GM12878 (cell line): ENCODE results near the gene CRTC3.

ENCODE experiments used
- CEBPB ChIP-seq, 2 experiments: fragments of 150-350 bp in 1 of 2; IDR thresholded peaks; 2 replicates each; pipeline ENCODE4 v1.6.1; 2012 to 2014; ENCODE audit warnings: low read depth in 2 of 2, low read length in 2 of 2, borderline replicate concordance in 1 of 2, inconsistent platforms in 1 of 2
- CTCF ChIP-seq, 3 experiments: IDR thresholded peaks in 2 of 3; conservative IDR thresholded peaks in 1 of 3; 2 replicates each; pipeline ENCODE4 v1.5.1; 2011; ENCODE audit warnings: low read depth in 3 of 3, low read length in 3 of 3, mild to moderate bottlenecking in 3 of 3, control low read depth in 2 of 3, moderate library complexity in 2 of 3, inconsistent platforms in 1 of 3, mixed read lengths in 1 of 3; ENCODE audit not compliant: control insufficient read depth in 2 of 3, insufficient read depth in 1 of 3; ENCODE audit errors: extremely low read depth in 1 of 3
- EP300 ChIP-seq, 2 experiments: fragments of 150-350 bp in 1 of 2; IDR thresholded peaks; 2 replicates each; pipeline ENCODE4 v1.6.1; 2011 to 2012; ENCODE audit warnings: low read depth in 2 of 2, low read length in 2 of 2, borderline replicate concordance in 1 of 2, improper control_type of control experiment in 1 of 2, inconsistent platforms in 1 of 2; ENCODE audit not compliant: control insufficient read depth in 1 of 2
- JUNB ChIP-seq: IDR thresholded peaks from 2 replicates; pipeline ENCODE4 v1.6.1; 2016; ENCODE audit warnings: antibody characterized with exemption, mild to moderate bottlenecking
- POLR2A ChIP-seq: IDR thresholded peaks from 2 replicates; pipeline ENCODE4 v1.6.1; 2011; ENCODE audit warnings: low read depth, mild to moderate bottlenecking, low read length
- POLR2AphosphoS5 ChIP-seq: IDR thresholded peaks from 2 replicates; pipeline ENCODE4 v1.6.1; 2011; ENCODE audit warnings: mild to moderate bottlenecking, low read length, inconsistent platforms
- REST ChIP-seq: IDR thresholded peaks from 2 replicates; pipeline ENCODE4 v1.6.1; 2012; ENCODE audit warnings: mild to moderate bottlenecking, low read depth, low read length
- ZNF622 ChIP-seq: fragments of 450-650 bp; IDR thresholded peaks from 2 replicates; pipeline ENCODE4 v1.6.1; 2017; ENCODE audit warnings: mild to moderate bottlenecking, inconsistent platforms

- TF ChIP-seq POLR2A, result no peak
- no peak for TF ChIP-seq EP300 (IDR thresholded peaks at IDR 0.05; ENCODE audit: borderline replicate concordance in 1 of 2, control insufficient read depth in 1 of 2, low read depth in 2 of 2, low read length in 2 of 2)
- TF ChIP-seq CTCF (IDR thresholded peaks at IDR 0.05 in 2 of 3, conservative IDR thresholded peaks at IDR 0.05 in 1 of 3; ENCODE audit: control insufficient read depth in 2 of 3, extremely low read depth in 1 of 3, insufficient read depth in 1 of 3, low read depth in 3 of 3, low read length in 3 of 3), result no peak
- TF ChIP-seq ZNF622, result no peak
- TF ChIP-seq JUNB, result no peak
- no peak for TF ChIP-seq CEBPB (IDR thresholded peaks at IDR 0.05; ENCODE audit: borderline replicate concordance in 1 of 2, low read depth in 2 of 2, low read length in 2 of 2)
- TF ChIP-seq POLR2AphosphoS5, result no peak
- no peak for TF ChIP-seq REST
These were observed 90.2 kb downstream of the CRTC3 start for GRCh38 chr15:90619939-90620338.
